OCI-M2 (cell line): ENCODE results near the gene GPATCH8.
"Not testable (repeated sequence)": the region's sequence is repeated elsewhere in the genome, so short reads cannot be mapped to it uniquely, and the experiment has no call there.

Source experiments
- DNase-seq: peaks from one replicate; lab custom pipeline; 2025; ENCODE audit not compliant: unreplicated experiment; lab: John Stamatoyannopoulos, UW

GPATCH8 gene

DNA sequence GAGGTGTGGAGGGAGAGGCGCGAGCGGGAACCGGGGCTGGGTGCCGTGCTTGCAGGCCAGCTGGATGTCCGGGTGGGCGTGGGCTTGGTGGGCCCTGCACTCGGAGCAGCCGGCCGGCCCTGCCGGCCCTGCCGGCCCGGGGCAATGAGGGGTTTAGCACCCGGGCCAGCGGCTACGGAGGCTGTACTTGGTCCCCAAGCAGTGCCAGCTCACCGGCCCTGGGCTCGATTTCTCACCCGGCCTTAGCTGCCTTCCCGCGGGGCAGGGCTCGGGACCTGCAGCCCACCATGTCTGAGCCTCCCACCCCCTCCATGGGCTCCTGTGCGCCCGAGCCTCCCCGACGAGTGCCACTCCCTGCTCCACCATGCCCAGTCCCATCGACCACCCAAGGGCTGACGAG lies 24.7 kb upstream of the GPATCH8 start:
- DNase-seq: no peak

- DNase-seq: no peak
These were observed 23.9 kb upstream of the GPATCH8 start for GRCh38 chr17:44527102-44527501.

DNA sequence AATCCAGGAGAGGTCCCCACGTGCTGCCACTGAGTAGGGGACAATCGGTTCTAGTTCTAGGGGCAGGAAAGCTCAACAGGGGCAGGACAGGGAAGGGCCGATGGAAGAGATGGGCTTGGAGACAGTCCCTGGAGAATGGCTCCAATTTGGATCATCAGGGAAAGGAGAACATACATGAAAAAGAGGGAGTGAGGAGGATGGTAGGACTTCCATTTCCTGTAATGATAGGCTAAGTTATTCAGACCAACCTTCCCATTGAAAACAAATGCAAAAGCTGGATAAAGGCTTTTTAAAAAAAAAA lies 20.4 kb upstream of the GPATCH8 start:
- no peak for DNase-seq

GRCh38 chr17:44522883-44523671 lies 19.9 kb upstream of the GPATCH8 start:
- no peak for DNase-seq

DNA sequence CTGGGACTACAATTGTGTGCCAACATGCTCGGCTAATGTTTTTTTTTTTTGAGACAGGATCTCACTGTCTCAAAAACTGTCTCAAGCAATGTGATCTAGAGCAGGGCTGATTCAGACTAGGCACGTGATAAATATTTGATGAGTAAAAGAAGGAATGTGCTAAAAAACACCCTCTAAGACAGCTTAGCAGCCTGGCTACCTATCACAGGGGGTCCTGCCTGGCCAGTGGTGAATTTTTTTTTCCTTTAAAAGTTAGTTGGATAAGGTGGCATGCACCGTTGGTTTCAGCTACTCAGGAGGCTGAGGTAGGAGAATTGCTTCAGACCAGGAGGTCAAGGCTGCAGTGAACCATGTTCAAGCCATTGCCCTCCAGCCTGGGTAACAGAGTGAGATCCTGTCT lies 14.8 kb upstream of the GPATCH8 start:
- no peak for DNase-seq

- not testable (repeated sequence) for DNase-seq
These were observed 8.3 kb upstream of the GPATCH8 start for GRCh38 chr17:44511241-44512134.

GRCh38 chr17:44506939-44507604 lies 3.9 kb upstream of the GPATCH8 start:
- not testable (repeated sequence) for DNase-seq

DNA sequence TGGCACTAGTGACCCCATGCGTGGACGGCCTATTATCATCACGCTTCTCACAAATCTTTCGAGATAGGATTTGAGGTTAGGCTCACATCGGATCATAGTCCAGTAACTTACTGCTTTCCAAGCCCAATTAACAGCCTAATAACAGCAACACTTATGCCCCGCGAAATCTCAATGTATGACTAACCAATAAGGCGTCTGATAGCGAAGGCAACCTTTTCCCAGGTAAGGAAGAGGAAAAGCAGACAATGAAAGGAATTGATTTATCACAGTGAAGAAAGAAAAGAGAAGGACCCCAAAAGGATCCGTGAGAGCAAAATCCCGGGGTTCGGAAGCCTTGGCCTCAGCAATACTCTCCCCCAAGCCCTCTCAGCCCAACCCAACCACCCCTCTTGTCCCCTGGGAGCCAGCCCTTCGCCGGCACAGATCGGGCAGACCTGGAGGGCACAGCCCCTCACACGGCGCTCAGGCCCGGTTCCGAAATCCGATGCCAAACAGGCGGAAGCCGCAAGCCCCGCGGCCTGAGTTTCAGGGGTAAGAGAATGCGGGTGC lies 534 bp downstream of the GPATCH8 start:
- DNase-seq: no peak

GRCh38 chr17:44501866-44502375 lies 1.3 kb downstream of the GPATCH8 start:
- DNase-seq: no peak

DNA sequence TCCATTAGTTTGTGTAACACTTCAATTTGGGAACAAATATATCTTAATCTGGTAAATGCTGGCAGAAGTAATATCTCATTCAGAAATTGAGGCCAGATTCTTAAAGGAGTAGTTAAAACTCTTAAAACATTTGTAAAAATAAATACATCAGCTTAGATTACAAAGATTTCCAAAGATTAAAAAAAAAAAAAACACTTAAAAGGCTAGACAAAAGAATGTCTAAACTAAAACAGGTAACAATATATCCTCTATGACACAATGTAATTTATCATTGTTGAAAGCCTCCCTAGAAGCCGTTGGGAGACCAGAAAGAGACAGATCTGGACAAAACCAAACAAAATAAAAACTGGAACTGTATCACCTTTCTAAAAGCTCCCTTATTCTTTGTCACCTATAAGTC lies 3.5 kb downstream of the GPATCH8 start:
- DNase-seq: no peak

DNA sequence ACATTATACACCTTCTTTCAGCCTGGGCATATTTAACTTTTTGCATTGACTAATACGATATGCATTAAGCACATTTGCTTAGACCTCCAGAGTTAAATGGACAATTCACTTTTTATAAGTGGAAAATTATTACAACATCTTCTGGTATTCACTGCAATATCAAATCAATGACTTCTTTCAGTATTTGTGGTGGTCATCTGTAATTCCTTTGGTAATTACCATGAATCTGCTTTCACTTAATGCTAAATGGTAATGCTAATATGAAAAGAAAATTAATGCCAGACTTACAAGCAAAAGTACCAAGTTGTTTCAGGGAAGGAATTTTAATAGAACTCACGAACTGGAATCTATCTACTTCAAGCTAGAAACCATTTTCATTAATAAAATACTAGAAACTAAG lies 6.4 kb downstream of the GPATCH8 start:
- no peak for DNase-seq

DNA sequence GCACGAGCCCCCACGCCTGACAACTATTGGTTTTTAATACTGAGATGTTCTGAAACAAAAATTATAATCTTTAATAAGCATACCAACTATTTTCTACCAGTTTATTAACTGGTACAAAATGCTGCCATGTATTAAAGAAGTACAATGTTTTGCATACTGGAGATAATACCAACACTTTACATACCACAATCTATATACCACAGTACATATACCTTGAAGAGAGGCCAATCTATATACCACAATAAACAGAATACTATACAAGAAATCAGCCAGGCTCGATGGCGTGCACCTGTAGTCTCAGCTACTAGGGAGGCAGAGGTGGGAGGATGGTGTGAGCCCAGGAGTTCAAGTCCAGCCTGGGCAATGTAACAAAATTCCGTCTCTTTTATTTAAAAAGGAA lies 9.9 kb downstream of the GPATCH8 start:
- no peak for DNase-seq

- DNase-seq: no peak
These were observed 10.4 kb downstream of the GPATCH8 start for GRCh38 chr17:44492706-44493272.

DNA sequence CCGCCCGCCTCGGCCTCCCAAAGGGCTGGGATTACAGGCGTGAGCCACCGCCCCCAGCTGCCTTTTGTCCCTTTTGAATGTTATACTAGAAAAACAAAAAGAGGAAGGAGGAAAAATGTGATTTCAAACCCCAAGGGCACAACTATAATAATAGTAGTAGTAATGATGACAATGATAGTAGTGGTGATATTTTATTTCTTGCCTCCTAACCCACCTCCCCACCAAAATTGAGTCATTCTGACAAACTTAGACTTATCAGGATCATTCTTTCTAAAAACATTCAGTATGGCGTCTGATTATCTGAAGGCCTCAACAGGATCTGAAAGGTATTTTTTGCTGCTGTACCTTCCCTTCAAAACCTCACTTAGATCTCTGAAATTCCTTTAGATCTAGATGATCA lies 13.6 kb downstream of the GPATCH8 start:
- no peak for DNase-seq

DNA sequence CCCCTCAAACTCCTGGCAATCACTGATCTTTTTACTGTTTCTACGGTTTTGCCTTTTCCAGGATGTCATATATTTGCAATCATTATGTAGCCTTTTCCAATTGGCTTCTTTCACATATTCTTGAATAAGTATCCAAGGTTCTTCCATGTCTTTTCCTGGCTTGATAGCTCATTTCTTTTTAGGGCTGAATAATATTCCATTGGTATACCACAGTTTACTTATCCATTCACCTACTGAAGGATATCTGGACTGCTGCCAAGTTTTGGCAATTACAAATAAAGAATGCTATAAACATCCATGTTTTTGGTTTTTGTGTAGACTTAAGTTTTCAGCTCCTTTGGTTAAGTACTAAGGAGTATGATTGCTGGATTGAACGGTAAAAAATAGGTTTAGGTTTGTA lies 16.0 kb downstream of the GPATCH8 start:
- DNase-seq: no peak

DNA sequence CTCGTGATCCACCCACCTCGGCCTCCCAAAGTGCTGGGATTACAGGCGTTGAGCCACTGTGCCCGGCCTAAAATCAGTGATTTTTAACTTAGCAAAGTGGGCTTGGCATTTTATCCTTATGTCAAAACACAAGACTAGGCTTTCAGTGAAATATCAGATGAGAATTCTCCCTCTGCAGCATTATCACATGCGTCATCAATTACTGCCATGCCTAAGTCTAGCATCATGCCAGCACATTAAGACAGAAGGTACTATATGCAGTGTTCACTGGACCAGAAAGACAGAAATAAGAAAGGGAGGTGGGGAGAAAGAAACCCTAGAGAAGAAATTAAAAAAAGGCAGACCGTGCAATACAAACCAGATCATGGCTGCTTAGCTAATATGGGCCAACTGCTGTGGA lies 29.8 kb downstream of the GPATCH8 start:
- no peak for DNase-seq

GRCh38 chr17:44469676-44470075 lies 33.5 kb downstream of the GPATCH8 start:
- DNase-seq: no peak

GRCh38 chr17:44467108-44467507 lies 36.1 kb downstream of the GPATCH8 start:
- no peak for DNase-seq

DNA sequence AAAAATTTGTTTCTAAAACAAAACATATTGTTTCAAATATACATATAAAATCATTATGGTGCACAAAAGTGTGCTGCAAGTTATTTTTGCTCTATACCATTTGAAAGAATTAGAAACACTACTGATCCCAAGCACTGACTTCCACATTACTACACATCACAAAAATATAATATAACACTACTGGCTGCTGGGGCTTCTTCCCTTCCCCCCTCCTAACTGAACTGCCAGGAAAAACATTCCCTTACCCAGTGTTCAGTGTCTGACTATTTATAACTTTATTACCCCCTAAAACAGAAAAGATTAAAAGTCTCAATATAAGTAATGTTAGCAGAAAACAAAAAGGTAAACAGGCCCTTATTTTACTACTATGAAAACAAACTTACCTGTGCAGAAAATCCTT lies 36.9 kb downstream of the GPATCH8 start:
- DNase-seq: no peak

DNA sequence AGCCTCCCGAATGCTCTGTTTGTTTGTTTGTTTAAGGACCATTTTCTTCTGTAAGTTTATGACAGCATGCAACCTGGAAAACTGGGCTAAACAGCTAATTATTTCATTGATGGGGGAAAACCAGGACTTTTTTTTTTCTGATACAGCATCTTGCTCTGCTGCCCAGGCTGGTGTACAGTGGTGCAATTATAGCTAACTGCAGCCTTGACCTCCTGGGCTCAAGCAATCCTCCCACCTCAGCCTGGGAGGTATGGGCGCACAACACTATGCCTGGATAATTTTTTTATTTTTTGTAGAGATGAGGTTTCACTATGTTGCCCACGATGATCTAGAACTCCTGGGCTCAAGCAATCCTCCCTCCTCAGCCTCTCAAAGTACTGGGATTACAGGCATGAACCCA lies 37.3 kb downstream of the GPATCH8 start:
- no peak for DNase-seq

DNA sequence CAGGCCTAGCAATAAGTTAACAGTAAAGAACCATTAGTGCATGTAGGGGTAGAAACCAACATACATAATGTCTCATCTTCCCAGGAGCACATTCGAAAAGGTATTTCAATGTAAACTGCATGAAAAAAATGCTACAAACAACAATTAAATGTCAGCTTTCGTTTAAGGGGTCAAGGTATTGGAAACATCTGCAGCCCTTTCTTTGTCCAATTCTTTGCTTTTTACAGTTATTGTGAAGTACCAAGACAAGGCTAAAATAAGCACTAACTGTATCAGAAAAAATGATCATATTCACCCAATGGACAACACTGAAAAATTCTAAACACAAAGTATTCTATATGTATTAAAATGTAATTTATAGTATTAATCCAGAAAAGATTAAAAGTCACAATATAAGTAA lies 37.9 kb downstream of the GPATCH8 start:
- DNase-seq: no peak
